GM12873 (cell line): ENCODE data around the gene ARID1B.

ENCODE experiments used
- TF ChIP-seq, protein P1 (sequence below): IDR thresholded peaks from 2 replicates; pipeline ENCODE4 v1.5.1; 2012; ENCODE audit warnings: low read depth, mild to moderate bottlenecking, moderate library complexity, low read length, control low read depth; ENCODE audit not compliant: insufficient read depth; ENCODE audit errors: missing control alignments

The ARID1B gene

DNA sequence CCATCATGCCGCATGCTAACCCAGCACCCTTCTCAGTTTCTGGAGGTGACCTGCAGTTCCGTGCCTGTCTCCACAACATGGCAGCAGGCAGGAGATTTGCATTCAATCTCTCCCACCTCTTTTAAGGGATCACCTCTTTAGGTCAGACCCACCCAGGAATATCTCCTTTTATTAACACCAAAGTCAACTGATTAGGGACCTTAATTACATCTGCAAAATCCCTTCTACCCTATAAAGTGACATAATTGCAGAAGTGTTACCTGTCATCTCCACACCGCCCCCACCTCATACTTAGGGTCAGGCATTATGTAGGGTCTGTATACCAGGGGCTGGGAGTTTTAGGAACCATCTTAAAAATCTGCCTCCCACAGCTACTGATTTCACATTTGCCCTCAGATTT is 278.7 kb downstream of the ARID1B start:
- TF ChIP-seq, protein P1, sequence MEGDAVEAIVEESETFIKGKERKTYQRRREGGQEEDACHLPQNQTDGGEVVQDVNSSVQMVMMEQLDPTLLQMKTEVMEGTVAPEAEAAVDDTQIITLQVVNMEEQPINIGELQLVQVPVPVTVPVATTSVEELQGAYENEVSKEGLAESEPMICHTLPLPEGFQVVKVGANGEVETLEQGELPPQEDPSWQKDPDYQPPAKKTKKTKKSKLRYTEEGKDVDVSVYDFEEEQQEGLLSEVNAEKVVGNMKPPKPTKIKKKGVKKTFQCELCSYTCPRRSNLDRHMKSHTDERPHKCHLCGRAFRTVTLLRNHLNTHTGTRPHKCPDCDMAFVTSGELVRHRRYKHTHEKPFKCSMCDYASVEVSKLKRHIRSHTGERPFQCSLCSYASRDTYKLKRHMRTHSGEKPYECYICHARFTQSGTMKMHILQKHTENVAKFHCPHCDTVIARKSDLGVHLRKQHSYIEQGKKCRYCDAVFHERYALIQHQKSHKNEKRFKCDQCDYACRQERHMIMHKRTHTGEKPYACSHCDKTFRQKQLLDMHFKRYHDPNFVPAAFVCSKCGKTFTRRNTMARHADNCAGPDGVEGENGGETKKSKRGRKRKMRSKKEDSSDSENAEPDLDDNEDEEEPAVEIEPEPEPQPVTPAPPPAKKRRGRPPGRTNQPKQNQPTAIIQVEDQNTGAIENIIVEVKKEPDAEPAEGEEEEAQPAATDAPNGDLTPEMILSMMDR, result no peak

DNA sequence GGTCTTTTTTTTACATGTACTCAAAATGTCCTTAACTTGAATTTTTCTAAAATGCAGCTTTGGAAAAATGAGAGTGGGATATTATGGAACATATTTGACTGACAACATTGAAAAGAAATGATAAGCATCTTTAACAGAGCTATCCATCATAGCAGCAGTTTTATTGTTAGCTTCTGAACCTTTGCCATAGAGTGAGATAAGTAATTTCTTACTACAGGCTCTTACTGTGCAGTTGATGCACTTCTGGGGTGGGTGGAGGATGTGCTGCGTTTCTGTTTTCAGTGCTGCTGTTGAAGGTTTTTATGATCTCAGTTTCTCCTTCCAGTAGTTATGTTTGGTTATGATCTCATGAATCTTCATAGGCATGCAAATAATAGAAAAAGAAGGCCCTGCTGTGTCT is 279.1 kb downstream of the ARID1B start:
- TF ChIP-seq, protein P1, result no peak

DNA sequence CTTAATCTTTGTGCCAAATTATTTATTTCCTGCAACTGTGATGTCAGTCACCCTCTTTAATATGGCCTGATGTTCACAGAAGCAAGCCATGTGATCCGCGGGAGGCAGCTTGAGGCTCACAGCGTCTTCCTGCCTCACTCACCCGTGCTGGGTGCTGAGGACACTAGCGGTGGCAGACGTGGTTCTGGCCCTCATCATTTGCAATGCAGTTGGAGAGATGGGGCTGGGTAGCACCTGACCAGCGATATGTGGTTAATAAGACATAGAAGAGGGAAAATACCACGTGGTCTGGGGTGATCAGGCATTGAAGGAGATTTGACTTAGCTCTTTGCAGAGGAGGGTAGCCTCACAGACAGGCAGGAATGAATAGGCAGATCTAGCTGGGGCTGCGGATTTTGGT is 281.4 kb downstream of the ARID1B start:
- TF ChIP-seq, protein P1, result no peak

DNA sequence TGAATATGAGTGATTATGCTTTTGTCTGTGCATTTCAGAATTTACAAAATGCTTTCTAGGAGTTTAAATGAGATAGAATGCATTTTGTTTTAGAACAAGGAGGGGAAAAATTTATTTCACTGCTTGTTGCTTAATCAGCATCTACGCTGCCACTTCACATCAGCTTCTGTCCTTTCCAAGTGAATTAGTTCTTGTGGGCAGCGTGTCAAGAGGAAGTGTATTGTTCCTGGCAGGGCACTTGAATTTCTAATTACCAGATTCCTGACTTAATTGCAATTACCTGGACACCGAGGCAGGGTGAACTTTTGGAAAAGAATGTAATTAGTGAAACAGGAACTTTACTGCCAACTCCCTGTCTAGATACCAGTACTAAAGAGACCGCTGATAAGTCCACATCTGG is 282.6 kb downstream of the ARID1B start:
- TF ChIP-seq, protein P1, result no peak

- TF ChIP-seq, protein P1, result no peak
Observed at GRCh38 chr6:157060440-157060952, 283.3 kb downstream of the ARID1B start.

DNA sequence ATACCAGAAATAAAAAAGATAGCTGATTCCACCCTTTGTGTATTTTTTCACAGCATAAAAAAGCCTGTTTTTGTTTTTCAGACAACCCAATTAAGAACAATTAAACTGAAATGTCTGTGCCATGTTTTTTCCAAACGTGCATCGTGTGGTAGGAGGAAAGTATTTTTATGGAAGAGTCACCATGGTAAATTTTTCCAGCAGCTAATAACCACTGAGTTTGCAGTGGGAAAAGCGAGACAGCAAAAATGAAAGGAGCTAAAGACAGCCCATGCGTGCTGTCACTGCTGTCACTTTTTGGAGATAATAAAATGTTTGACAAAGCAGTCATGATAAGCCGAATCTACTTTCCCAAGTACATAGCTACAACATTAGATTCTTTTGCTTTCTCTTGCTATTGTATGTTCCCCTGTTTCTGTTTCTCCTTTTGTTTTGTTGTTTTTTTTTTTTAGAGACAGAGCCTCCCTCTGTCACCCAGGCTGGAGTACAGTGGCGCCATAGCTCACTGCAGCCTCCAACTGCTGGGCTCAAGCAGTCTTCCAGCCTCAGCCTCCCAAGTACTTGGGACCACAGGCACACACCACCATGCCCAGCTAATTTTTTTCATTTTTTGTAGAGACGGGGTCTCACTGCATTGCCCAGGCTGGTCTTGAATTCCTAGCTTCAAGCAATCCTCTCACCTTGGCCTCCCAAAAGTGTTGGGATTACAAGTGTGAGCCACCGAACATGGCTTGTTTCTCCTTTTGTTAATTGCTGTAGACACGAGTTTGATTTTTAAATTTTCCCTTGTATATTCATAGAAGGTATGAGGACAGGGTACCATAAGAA is 284.8 kb downstream of the ARID1B start:
- TF ChIP-seq, protein P1, result no peak

- TF ChIP-seq, protein P1, result no peak
Observed at GRCh38 chr6:157063176-157063905, 286.2 kb downstream of the ARID1B start.
